HL-60/S4 treated with phorbol 12-myristate 13-acetate at 8.2 ng/mL for 4 days and 3 days (cell line): Measurements from ENCODE around the gene ARFGAP1.
"Not testable (repeated sequence)": the region's sequence is repeated elsewhere in the genome, so short reads cannot be mapped to it uniquely, and the experiment has no call there.

Experiments used
- in situ Hi-C: fragments of 300-500 bp; cut with MboI; formaldehyde crosslinking; loops from 2 replicates; pipeline ENCODE4 v1.15.0; 2022; ENCODE audit warnings: low sequenced_read_pairs

The ARFGAP1 gene

DNA sequence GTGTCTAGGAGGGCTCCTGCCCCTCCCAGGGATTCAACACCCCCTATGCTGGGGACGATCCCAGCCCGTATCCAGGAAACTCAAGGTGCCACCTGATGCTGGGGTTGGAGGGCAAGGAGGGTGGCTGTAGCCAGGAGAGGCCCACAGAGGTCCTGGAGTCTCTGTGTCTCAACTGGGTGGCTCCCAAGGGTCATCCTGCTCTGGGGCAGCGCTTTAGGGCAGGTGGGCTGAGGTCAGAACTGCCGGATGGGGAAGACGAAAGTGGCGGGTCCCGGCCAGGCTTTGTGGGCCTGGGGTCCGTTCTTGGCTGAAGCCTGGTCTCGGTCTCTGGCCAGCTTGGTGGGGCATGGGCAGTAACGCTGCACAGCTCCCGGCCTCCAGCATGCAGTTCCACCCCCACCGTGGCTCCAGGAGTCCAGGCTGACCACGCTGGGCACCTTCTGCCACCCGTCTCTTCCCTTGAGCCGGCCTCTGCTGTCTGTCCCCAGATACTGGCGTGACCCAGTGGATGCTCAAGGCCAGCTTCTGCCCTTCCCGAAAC, 17.6 kb downstream of the ARFGAP1 start:
- in situ Hi-C loops, result no loop called here

DNA sequence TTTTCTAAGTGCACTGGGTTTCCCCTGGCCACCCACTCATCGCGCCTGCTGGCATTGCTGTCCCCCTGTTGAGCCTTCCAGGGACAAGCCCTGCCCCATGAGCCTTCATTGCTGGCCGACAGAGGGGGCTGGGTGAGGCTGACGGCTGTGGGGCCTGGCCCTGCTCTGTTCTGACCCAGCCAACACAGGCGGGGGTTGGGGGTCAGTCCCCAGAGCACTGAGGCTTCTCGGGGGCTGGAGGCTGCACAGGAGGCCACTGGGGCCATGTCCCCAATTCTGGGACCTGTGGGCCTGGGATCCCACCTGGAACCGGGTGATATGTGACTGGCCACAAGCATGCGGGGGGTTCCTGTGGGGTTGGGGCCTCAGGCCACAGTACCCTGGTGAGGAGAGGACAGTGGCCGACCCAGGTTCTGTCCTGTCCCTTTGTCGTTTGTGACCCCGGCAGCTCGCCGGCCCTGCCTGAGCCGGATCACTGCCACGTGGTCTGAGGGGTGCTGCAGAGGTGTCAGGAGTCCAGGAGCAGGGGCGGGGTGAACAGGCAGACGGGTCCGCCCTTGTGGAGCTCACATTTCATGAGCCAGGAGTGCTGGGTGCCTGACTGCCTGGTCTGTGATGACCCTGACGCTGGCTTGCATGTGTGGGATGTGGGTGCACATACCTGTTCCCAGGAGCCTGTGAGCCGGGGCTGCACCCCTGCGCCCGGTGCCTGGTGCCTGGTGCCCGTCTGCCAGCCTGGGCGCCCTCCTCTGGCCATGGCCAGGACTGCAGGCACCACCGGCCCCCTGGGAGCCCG, 18.3 kb downstream of the ARFGAP1 start:
- in situ Hi-C loops, result no loop called here

GRCh38 chr20:63291811-63292210, 19.2 kb downstream of the ARFGAP1 start:
- in situ Hi-C loops, result no loop called here

DNA sequence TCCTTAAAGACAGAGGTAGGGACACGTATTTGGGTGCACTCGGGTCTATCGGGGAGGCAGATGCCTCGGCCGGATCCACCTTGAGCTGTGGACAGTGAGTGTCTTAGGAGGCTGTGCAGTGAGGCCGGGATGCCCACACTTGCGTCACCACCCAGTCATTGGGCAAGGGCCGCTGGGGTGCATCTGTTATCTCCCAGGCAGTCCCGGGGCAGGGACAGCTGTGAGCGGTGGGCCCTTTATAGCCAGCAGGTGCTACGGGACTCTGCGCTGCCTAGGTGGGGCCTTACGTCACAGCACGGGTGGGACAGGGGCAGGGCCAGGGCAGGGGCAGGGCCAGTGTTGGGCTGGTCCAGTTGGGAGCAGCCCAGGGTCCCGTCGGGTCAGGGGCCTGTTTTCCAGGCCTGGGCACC, 19.7 kb downstream of the ARFGAP1 start:
- in situ Hi-C loops, result no loop called here

- in situ Hi-C loops, result no loop called here
These were observed 20.3 kb downstream of the ARFGAP1 start, which contains the start of gene COL20A1 for GRCh38 chr20:63292904-63293303. TSS of gene COL20A1 (plus strand) at chr20:63293186. CDS start at chr20:63295108, 1,922 bp downstream.

DNA sequence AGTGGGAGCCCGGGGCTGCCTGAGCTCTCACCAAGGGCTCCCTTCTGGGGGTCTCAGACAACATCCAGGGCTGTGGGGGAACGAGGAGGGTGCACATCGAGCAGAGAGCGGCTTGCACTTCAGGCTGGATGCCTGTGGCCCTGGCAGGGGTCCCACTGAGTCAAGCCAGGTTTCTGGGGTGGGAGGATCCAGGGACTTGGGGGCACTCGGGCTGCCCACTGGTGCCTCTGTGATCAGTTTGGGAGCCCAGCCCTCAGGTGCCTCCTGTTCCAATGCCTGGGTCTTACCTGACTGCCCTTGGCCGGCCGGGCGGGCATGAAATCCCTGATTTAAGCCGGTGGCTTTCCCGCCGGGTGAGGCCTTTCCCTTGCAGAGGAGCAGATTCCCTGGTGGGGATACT, 20.8 kb downstream of the ARFGAP1 start:
- in situ Hi-C loops, result no loop called here

- in situ Hi-C loops, result no loop called here
These were observed 21.4 kb downstream of the ARFGAP1 start for GRCh38 chr20:63293871-63294535.

DNA sequence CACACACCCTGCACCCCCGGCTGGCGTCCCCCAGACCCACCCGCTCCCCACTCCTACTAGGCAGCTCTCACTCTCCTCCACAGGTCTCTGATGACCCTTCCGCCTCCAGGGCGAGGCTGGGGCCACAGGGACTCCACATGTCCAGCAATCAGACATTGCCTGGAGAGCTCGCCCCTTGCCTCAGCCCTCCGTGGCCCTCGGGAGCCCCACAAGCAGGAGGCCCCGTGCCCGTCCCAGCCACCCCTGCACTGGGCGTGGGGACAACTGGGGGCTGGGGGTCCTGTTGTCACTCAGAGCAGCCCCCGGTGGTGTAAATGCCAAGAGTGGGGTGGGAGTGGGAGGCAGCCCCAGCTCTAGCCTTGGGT, 21.9 kb downstream of the ARFGAP1 start:
- in situ Hi-C loops, result no loop called here

DNA sequence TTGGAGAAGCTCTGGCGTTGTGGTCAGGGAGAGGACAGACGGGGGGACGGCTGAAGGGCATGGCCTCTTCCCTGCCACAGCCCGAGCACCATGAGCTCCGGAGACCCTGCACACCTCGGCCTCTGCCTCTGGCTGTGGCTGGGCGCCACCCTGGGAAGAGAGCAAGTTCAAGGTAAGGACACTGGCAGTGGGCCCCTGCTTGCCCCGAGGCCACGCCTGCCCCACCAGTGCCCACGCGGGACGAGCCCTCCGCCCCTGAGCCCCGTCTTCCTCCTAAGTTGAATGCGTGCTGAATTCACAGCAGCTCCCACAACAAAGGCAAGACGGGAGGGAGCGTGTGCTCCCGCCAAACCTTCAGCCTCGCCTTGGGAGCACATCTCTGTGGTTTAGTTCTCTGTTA, 22.4 kb downstream of the ARFGAP1 start:
- in situ Hi-C loops, result no loop called here

- in situ Hi-C loops, result no loop called here
These were observed 22.8 kb downstream of the ARFGAP1 start for GRCh38 chr20:63295422-63295821.

GRCh38 chr20:63295846-63296245, 23.2 kb downstream of the ARFGAP1 start:
- in situ Hi-C loops, result no loop called here

DNA sequence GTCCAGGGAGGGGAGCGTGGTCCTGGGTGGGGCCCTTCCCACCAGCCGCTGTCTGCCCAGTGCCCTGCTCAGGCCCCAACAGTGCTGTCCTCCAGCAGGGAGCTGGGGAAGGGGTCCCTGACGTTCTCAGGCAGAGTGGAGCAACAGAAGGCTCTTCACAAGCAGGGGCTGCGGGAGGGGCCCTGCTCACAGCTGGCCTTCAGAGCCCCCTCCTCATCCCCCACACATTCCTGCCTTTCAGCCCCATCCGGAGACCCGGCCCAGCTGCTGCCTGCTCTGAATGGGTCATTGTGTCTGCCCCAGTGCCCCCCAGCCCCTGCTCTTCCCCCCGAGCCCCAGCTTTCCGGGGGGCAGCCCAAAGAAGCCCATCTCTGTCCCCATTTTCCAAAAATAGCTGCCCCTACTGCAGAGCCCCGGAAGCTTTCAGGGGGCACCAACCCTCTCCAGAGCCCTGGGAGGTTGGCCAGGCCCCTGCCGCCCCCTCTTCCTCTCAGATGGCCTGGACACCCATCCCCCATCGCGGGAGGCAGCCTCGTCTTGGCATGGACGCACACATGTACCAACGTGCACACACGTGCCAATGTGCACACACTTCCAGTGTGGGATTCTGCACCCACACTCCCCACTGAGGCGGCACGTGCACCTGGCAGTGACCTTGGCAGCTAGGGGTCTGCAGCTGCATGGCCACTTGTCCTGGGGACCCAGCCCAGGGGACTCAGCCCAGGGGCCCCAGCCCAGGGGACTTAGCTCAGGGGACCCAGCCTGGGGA, 24.1 kb downstream of the ARFGAP1 start:
- in situ Hi-C loops, result no loop called here

DNA sequence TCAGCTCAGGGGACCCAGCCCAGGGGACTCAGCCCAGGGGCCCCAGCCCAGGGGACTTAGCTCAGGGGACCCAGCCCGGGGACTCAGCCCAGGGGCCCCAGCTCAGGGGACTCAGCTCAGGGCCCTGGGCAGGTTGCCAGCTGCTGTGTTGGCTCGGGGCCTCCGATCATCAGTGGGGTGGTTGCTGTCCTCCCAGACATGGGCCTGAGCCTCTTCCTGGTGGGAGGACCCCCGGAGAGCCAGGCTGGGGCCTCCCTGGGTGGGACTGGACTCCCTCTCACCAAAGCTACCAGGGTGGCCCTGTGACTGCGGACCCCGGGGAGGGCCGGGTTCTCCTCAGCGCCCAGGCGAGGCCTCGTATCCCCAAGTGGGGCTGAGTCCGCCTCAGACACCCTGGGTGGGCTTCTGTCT, 24.8 kb downstream of the ARFGAP1 start:
- in situ Hi-C loops, result no loop called here

DNA sequence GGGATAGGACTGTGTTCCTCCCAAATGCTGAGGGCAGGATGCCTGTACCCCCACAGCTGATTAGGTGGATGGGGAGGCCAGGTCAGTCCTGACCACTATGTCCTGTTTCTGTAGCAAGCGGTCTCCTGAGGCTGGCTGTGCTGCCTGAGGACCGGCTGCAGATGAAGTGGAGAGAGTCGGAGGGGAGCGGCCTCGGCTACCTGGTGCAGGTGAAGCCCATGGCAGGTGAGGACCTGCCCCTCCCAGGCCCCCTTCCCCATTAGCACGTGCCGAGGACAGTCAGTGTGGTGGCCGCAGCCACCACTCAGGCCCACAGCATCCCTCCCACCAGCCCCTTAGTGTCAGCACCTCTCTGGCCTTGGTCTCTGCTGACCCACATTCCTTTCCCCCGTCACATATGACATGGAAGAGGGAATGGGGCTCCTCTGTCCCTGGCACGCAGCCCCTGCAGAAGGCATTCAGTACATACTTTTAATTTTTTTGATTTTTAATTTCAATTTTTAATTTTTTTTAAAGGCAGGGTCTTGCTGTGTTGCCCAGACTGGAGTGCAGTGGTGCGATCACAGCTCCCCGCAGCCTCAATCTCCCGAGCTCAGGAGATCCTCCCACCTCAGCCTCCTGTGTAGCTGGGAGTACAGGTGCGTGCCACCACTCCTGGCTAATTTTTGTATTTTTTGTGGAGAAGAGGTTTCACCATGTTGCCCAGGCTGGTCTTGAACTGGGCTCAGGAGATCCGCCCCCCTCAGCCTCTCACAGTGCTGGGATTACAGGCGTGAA, 25.4 kb downstream of the ARFGAP1 start:
- in situ Hi-C loops, result no loop called here

GRCh38 chr20:63298731-63299312, 26.2 kb downstream of the ARFGAP1 start:
- in situ Hi-C loops, result no loop called here

- in situ Hi-C loops, result no loop called here
These were observed 29.1 kb downstream of the ARFGAP1 start for GRCh38 chr20:63301671-63302070.

- in situ Hi-C loops, result no loop called here
These were observed 30.6 kb downstream of the ARFGAP1 start for GRCh38 chr20:63303095-63303666.

- in situ Hi-C loops, result no loop called here
These were observed 32.8 kb downstream of the ARFGAP1 start for GRCh38 chr20:63305393-63305792.

DNA sequence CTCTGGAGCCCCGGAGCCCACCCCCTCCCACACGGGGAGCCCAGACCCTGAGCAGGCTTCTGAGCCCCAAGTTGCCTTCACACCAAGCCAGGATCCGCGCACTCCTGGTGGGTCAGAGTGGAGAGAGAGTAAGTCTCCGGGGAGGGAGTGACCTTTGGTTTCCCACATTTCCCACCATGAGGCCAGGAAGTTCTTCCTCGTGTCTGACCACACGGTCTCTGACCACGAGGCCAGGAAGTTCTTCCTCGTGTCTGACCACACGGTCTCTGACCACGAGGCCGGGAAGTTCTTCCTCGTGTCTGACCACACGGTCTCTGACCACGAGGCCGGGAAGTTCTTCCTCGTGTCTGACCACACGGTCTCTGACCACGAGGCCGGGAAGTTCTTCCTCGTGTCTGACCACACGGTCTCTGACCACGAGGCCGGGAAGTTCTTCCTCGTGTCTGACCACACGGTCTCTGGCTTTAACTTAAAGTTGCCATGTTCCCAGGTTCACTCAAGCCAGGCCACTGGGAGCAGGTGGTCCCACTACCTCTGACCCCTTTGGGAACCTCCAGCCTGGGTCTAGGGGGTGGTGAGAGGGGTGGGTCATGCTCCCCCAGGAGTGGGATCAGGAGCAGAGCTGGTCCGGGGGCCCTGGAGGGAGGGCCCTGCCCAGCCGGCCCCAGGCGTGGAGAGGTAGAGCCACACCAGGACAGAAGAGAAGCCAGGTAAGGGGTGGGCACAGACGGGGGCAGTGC, 33.5 kb downstream of the ARFGAP1 start:
- in situ Hi-C loops, result not testable (repeated sequence)
